ENCODE measurements around the gene COMT. TPM values are rescaled to one million over a fixed set of nuclear protein-coding genes. Genes with fewer than 3 reads are reported as not detected.

COMT gene
- total RNA-seq = 304 and 317 TPM in 2 replicates

GRCh38 chr22:19941365-19942082 lies at the start of gene COMT, which contains the start of gene TXNRD2:
Gene COMT, plus strand, starts transcription at chr22:19941772. Its CDS starts 20,755 bp downstream, at chr22:19962527.
Gene TXNRD2, minus strand, starts transcription at chr22:19941818. Its CDS starts 15 bp downstream, at chr22:19941803.

GRCh38 chr22:20016734-20017621 lies 75.4 kb downstream of the COMT start, which contains the start of gene ARVCF:
Gene ARVCF, minus strand, starts transcription at chr22:20016823. Its CDS starts 26,029 bp downstream, at chr22:19990794.

Other genes with a start within 250 kb of the COMT start
- 15.9 and 17.6 TPM in 2 replicates for gene SEPTIN5, start 227.3 kb upstream of the COMT start, total RNA-seq
- gene GP1BB, start 218.2 kb upstream of the COMT start, total RNA-seq = 2.5 and 4.2 TPM in 2 replicates
- not detected in 2 replicates for gene TBX1, start 181.0 kb upstream of the COMT start, total RNA-seq
- 5.9 and 11.9 TPM in 2 replicates for gene GNB1L, start 86.9 kb upstream of the COMT start, total RNA-seq
- gene RTL10, start 86.9 kb upstream of the COMT start, total RNA-seq = 11.2 and 12.8 TPM in 2 replicates
- 10.6 and 16.3 TPM in 2 replicates for gene TXNRD2, start within 50 bp of the COMT start, total RNA-seq
- 3.9 TPM in 2 replicates for gene ARVCF, start 75.1 kb downstream of the COMT start, total RNA-seq
- gene TANGO2, start 79.3 kb downstream of the COMT start, total RNA-seq = 12.5 and 30.2 TPM in 2 replicates
- 16.2 and 16.5 TPM in 2 replicates for gene DGCR8, start 138.5 kb downstream of the COMT start, total RNA-seq
- gene RANBP1, start 174.3 kb downstream of the COMT start, total RNA-seq = 147 and 225 TPM in 2 replicates
- gene TRMT2A, start 175.5 kb downstream of the COMT start, total RNA-seq = 32.5 and 33.1 TPM in 2 replicates
- gene ZDHHC8, start 190.0 kb downstream of the COMT start, total RNA-seq = 16.2 and 18.7 TPM in 2 replicates
- gene CCDC188, start 209.3 kb downstream of the COMT start, total RNA-seq = 0.75 TPM in 1 of 2 replicates, not detected in the other

Data from cardiac ventricle fibroblast (primary cell).